NCI-H1048 (cell line): ENCODE results near the gene PIK3CA.
"Not testable (repeated sequence)": the region's sequence is repeated elsewhere in the genome, so short reads cannot be mapped to it uniquely, and the experiment has no call there.

ENCODE experiments used
- DNase-seq: peaks from one replicate; lab custom pipeline; 2025; lab: John Stamatoyannopoulos, UW

The PIK3CA gene

GRCh38 chr3:179265092-179265491, 116.9 kb downstream of the PIK3CA start:
- DNase-seq, result no peak

- no peak for DNase-seq
These were observed 117.7 kb downstream of the PIK3CA start for GRCh38 chr3:179265875-179266274.

- DNase-seq, result no peak
These were observed 118.6 kb downstream of the PIK3CA start for GRCh38 chr3:179266701-179267211.

- no peak for DNase-seq
These were observed 120.4 kb downstream of the PIK3CA start for GRCh38 chr3:179268400-179269051.

- DNase-seq, result no peak
These were observed 121.1 kb downstream of the PIK3CA start for GRCh38 chr3:179269152-179269707.

GRCh38 chr3:179272385-179272784, 124.2 kb downstream of the PIK3CA start:
- DNase-seq, result no peak

GRCh38 chr3:179274434-179274833, 126.3 kb downstream of the PIK3CA start:
- not testable (repeated sequence) for DNase-seq

- no peak for DNase-seq
These were observed 127.8 kb downstream of the PIK3CA start for GRCh38 chr3:179276001-179276400.

- no peak for DNase-seq
These were observed 128.6 kb downstream of the PIK3CA start for GRCh38 chr3:179276743-179277142.

- no peak for DNase-seq
These were observed 130.0 kb downstream of the PIK3CA start for GRCh38 chr3:179278151-179278550.

GRCh38 chr3:179278932-179279693, 131.0 kb downstream of the PIK3CA start:
- no peak for DNase-seq

- no peak for DNase-seq
These were observed 131.7 kb downstream of the PIK3CA start for GRCh38 chr3:179279837-179280236.

GRCh38 chr3:179281825-179282224, 133.7 kb downstream of the PIK3CA start:
- DNase-seq, result no peak

GRCh38 chr3:179286331-179286730, 138.2 kb downstream of the PIK3CA start:
- DNase-seq, result no peak

- DNase-seq, result no peak
These were observed 140.7 kb downstream of the PIK3CA start for GRCh38 chr3:179288845-179289244.

GRCh38 chr3:179289295-179289694, 141.1 kb downstream of the PIK3CA start:
- DNase-seq, result no peak
